Stimulated activated naive CD4-positive, alpha-beta T cell (primary cell): ENCODE measurements around the gene PEMT.
A peak's percentile ranks its signal among the peaks of the same experiment; 100 is the strongest.
"Not testable (repeated sequence)": the region's sequence is repeated elsewhere in the genome, so short reads cannot be mapped to it uniquely, and the experiment has no call there.

Source experiments
- DNase-seq, 6 experiments: peaks; one replicate each; lab custom pipeline; 2025; lab: John Stamatoyannopoulos, UW

The PEMT gene, protein sequence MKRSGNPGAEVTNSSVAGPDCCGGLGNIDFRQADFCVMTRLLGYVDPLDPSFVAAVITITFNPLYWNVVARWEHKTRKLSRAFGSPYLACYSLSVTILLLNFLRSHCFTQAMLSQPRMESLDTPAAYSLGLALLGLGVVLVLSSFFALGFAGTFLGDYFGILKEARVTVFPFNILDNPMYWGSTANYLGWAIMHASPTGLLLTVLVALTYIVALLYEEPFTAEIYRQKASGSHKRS

DNA sequence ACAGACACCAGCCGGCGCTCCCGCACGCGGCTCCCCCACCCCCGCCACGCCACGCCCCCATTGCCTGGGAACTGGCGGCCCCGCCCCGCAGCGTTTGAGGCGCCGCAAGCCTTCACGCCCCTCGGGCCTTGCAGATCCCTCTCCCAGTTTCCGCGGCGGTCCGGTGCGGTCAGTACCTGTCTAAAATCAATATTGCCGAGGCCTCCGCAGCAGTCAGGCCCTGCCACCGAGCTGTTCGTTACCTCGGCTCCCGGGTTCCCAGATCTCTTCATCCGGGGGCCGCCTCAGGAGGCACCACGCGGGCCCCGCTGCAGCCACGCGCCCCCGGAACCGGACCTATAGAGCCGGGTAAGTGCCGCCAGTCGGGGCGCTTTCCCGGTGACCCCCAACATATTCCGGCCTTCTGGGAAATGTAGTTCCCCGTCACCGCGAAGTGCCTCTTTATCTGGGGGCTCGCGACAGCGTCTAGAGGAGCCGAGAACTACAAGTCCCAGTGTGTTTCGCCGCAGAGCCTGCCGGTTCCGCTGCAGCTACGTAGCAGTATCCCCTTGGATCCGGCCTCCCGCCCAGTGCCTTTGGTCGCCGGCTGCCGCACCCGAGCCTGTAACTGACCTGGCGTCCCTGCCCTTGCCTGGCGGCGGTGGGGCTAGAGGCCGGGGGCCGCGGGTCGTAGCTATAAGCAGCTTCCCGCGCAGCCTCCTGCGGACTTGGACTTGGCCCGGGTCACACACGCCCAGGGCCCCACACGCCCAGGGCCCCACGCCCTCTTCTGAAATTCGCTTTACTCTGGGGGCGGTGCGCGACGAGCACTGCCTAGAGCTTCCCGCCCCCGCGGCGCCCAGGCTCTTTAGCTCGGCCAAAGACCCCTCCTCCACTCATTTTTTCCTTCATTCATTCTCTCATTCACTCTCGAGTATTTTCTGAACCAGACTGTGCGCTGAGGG lies at the start of gene PEMT:
TSS of gene PEMT (minus strand) at position 354 of the 944 bp plus-strand sequence. CDS start at position 272, 82 bp downstream.
- peak; percentile 91 to 98 (median 94) for DNase-seq

DNA sequence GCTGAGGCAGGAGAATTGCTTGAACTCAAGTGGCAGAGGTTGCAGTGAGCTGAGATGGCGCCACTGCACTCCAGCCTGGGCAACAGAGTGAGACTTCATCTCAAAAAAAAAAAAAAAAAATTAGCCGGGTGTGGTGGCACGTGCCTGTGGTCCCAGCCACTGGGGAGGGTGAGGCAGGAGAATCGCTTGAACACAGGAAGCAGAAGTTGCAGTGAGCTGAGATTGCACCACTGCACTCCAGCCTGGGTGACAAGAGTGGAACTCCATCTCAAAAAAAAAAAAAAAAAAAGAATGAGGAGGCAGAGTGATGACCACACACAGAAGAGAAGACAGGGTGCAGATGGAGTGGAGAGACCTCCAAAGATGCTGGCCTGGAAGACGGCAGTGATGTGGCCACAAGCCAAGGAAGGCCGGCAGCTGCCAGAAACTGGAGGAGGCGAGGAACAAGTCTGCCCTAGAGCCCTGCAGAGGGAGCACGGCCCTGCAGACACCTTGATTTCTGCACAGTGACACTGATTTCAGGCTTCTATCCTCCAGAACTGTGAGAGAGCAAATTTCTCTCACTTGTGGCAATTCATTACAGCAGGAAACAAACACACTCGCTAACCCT lies 48.3 kb upstream of the PEMT start:
- not testable (repeated sequence) for DNase-seq

DNA sequence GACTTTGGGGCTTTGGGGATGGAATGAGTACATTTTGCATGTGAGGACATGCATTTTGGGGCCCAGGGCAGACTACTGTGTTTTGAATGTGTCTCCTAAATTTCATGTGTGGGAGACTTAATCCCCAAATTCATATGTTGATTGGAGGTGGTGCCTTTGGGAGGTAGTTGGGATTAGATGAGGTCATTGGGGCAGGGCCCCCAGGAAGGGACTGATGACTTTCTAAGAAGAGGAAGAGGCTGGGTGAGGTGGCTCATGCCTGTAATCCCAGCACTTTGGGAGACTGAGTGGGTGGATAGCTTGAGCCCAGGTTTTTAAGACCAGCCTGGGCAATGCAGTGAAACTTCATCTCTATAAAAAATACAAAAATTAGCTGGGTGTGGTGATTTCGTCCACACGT lies 47.0 kb upstream of the PEMT start:
- DNase-seq = no peak

DNA sequence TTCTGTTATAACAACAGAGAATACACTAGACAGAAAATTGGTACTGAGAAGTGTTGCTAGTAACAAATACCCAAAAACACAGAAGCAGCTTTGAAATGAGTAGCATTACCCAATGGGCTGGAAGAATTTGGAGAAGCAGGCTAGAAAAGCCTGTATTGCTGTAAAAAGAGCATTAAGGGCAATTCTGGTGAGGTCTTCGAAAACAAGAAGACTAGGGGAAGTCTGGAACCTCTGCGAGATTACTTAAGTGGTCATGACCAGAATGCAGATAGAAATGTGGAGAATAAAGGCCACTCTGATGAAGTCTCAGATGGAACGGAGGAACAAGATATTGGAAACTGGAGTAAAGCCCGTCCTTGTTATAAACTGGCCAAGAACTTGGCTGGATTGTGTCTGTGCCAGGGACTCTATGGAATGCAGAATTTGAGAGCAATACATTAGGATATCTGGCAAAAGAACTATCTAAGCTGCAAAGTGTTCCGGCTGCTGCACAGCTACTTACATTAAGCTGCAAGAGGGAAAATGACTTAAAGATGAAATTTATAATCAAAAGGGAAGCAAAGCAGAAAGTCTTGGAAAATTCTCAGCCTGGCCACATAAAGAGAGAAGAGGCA lies 44.9 kb upstream of the PEMT start:
- DNase-seq = no peak

DNA sequence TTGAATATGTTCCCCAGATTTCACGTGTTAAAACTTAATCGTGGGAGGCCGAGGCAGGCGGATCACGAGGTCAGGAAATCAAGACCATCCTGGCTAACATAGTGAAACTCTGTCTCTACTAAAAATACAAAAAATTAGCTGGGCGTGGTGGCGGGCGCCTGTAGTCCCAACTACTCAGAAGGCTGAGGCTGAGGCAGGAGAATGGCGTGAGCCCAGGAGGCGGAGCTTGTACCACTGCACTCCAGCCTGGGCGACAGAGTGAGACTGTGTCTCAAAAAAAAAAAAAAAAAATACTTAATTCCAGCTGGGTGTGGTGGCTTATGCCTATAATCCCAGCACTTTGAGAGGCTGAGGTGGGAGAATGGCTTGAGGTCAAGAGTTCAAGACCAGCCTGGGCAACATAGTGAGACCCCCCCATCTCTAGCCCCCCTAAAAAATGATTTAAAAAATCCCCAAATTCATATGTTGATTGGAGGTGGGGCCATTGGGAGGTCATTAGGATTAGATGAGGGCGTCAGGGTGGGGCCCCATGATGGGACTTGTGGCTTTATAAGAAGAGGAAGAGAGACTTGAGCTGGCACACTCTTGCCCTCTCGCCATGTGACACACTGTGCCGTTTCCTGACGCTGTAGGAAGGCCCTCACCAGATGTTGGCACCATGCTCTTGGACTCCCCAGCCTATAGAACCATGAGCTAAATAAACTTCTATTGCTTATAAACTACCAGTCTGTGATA lies 44.2 kb upstream of the PEMT start:
- not testable (repeated sequence) for DNase-seq

DNA sequence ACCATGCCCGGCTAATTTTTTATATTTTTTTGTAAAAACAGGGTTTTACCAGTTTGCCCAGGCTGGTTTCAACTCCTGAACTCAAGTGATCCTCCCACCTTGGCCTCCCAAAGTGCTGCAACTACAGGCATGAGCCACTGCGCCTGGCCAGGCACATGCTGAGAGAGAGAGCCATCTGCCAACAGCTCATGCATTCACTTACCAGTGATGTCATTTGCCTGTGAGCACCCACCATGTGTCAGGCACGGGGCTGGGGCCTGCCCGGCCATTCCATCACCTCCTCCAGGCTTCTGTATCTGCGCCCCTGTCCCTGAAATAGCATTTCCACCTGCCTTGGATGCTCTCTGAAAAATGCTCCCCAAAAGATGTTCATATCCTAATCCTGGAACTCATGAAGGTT lies 43.6 kb upstream of the PEMT start:
- no peak for DNase-seq

DNA sequence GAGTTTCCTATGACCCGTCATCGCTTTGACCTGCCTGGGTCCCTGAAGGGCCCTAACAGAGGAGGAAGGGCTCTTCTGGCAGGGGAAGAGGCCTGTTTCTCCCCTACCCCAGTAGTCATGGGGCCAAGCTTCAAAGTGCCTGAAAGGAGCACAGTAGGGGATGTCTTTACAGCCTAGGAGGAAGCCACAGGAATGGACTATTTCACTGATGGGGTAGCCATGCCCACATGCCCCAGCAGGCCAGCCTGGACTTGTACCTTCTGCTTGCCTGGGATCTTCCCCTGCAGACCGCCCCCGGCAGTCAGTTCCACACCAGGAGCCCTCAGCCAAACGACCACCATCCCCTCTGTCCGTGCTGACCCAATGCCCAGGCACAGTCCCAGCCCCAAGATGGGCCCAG lies 41.8 kb upstream of the PEMT start:
- DNase-seq = no peak

DNA sequence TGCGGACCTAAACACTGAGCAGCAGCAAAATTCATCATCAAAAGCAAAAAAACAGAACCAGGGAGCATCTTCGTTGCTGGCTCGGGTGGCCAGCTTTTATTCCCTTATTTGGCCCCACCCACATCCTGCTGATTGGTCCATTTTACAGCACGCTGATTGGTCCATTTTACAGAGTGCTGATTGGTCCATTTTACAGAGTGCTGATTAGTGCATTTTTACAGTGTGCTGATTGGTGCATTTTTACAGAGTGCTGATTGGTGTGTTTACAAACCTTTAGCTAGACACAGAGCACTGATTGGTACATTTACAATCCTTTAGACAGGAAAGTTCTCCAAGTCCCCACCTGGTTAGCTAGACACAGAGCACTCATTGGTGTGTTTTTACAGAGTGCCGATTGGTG lies 41.2 kb upstream of the PEMT start:
- DNase-seq = not testable (repeated sequence)

DNA sequence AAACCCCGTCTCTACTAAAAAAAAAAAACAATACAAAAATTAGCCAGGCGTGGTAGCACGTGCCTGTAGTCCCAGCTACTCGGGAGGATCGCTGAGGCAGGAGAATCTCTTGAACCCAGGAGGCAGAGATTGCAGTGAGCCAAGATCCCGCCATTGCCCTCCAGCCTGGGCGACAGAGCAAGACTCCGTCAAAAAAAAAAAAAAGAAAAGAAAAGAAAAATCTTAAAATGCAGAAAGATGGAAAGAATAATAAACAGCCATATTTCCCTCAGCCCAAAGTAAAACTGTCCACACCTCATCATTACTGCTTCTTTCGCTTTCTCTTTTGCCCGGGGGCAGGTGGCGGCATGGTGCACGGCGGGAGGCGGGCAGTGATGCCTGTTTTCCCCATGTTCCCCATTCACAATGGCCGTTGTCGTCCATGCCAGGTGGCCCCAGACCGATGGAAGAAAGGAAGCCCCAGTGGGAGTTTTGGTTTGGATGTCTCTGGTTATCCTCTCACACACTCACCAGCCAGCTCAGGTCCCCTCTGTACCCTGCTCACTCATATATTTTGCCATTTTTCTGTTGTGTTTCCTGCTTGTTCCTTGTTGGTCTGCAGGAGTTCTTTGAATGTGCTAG lies 37.0 kb upstream of the PEMT start:
- DNase-seq = peak in 5 of 6 experiments; percentile 7 to 53 (median 23)

DNA sequence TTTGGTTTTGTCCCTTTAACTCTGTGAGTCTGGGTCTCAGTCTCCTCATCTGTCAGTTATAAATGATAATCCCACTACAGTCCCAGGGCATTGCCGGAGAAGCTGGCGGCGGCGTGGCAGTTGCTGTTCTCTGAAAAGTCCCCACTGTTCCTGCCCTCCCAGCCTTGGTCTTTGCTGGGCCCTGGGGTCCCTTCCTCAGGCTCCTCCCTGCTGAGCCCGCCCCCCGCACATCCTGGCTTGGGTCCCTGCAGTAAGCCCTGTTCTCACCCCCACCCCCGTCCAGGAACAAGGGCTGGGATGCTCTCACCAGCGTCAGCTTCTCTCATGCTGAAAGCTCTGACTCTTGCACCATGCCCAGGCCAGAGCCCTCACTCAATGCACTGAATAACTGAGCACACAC lies 35.3 kb upstream of the PEMT start:
- no peak for DNase-seq

DNA sequence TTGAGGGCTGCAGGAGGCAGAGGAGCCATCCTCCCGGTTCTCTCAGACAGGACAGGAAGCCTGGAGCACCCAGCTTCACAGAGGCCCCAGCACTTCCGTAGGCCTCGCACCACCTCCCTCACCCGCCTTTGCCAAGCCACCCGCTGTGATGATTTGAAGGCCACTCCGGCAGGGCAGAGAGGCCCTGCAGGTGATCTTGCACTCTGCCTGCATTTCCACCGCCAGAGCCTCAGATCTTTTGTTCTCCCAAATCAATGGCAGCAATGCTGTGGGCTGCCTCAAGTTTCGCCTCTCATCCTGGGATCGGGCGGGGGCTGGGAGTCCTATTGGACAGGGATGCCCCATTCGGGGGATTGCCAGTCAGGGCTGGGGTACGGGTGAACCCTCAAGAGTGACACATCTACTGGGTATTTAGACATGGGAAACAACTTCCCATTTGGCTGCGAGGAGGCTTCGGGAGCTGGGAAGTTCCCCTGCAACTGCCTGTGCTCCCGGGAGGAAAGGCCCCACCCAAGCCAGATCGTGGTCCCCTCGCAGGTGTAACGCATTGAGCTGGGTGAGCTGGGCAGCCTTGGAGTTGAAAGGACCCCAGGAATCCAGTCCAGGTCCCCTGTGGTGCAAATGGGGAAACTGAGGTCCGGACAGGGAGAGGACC lies 34.8 kb upstream of the PEMT start:
- no peak for DNase-seq

DNA sequence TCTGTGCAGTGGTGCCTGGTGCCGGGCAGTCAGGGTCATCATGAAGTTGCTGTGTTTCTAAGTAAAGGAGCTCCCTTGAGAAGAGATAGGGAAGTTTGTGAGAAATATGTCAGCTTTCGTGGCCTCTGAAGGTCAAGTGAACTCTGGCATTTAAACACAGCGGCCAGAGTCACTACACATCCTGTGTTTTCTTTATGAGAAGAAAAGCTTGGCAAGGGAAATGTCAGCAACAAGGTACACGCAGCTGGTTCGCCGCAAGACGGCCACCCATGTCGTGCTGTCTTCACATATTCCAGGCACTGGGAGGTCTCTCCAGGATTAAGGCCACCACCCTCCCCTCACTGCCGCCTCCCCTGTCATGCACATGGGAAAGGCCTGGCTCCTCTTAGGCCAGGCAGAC lies 33.2 kb upstream of the PEMT start:
- no peak for DNase-seq

DNA sequence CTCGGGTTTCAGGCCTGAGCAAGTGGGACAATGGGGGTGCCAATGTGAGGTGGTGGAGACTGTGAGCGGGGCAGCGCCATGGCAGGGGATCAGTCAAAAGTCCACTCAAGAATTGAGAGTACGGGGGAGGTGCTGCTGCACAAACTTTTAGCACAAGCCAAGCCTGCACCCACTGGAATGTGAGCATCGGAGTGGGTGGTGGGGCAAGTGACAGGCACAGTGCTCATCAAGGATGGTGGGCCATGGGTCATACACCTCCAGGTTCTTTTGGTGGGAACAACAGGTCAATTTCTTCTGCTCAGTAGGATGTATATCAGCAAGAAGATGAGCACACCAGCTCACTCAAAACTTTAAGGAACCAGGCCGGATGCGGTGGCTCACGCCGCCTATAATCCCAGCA lies 32.4 kb upstream of the PEMT start:
- no peak for DNase-seq

DNA sequence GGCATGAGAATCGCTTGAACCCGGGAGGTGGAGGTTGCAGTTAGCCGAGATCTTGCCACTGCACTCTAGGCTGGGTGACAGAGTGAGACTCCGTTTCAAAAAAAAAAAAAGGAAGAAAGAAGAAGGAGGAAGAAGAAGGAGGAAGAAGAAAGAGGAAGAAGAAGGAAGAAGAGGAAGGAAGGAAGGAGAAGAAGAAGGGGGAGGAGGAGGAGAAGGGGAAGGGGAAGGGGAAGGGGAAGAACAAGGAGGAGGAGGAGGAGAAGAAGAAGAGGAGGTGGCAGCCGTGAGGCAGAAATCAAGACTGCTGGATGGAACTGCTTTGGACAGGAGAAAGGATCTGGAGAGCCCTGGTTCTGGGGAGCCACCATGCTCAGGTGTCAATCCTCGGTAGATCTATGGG lies 29.7 kb upstream of the PEMT start:
- no peak for DNase-seq

DNA sequence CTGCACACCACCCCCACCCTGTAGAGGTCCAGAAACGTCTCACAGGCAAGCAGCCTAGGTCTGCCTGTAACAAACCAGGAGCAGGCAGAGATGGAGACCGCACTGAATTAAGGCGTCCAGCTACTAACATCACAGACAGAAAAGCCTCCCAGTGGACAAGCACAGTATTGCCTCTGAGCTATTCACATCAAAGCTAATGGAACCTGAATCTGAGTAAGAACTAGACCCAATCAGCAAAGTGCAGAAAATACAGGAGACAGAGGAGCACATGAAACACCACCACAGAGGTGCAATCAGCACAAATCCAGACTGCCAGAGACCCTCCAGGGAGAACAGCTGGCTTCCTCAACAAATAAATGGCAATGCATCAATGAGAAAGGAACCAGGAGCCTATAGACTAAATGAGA lies 22.2 kb upstream of the PEMT start:
- peak in 5 of 6 experiments; percentile 5 to 44 (median 21) for DNase-seq

DNA sequence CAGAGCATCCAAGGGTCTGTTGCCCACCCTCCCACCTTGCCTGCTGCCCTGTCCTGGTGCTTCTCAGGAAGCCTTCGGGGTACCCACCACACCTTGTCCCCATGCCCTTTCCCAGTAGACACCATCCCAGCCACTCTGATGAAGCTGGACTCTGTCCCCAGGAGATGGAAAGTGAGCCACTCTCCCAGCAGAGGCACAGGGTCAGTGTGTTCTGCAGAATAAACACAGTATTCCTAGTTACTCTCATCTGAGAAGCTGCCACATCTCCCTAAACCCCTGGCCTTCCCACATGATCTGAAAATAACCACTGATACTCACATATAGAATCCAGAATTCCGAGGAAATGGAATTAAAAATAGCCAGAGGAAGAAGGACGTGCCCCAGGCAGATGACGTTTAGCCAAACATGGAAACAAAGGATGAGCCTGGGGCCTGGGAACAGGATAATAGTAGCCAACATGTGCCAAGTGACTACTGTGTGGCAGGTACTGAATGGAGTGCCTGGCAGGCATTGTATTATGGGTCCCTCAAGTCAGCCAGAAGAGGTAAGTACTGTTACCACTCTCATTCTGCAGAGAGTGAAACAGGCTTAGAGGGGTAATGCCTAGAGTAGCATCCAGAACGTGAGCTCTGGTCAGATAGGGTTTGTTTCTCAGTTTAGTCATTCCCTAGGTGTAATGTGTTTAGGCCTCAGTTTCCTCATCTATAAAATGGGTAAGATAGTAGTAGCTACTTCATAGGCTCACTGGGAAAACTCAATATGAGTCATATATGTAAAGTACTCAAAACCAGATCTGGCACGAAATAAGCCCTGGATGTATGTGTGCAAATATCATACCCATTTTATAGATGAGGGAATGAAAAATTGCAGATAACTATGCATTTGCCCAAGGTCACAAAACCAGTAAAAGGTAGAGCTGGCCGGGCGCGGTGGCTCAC lies 20.8 kb upstream of the PEMT start:
- no peak for DNase-seq

DNA sequence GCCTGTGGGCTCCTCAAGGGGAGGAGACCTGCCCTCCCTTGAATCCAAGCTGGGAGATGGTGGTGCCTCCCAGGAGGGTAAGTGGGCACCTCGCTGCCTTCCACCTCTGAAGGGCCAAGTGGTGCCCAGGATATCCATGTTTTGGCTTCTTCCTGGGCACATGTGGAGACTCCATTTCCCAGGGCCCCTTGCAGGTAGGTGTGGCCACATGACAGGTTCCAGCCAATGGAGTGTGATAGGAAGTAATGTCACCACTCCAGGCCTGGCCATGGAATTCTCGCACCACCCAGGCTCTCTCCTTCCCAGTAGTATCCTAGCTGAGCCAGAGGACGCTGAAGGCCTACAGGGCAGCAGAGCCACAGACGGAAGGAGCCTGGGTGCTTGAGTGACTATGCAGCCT lies 17.6 kb upstream of the PEMT start:
- DNase-seq = no peak

DNA sequence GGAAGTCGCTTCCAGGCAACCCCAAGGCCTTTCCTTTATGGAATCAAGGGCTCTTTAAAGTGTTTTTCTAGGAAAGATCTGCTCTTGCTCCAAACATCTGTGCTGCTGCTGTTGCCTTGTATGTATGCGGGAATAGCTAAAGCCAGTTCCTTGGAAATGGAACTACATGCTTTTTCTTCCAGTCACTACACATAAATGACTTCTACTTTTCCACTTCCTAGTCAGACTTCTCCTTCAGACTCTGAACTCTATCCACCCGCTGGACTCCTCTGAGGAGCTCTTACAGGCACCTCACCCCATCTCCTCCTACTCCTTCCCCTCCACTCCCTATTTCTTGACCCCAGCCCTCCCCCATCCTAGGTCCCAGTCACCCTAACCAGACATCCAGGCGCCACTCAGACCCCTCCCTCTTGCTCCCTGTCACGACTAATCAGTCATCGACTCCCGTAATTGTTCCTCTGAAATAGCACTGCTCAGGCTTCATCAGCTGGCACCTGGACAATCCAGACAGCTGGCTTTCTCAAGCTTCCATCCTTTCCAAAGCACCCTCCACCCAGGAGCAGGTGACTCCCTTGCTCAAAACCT lies 15.0 kb upstream of the PEMT start:
- no peak for DNase-seq

DNA sequence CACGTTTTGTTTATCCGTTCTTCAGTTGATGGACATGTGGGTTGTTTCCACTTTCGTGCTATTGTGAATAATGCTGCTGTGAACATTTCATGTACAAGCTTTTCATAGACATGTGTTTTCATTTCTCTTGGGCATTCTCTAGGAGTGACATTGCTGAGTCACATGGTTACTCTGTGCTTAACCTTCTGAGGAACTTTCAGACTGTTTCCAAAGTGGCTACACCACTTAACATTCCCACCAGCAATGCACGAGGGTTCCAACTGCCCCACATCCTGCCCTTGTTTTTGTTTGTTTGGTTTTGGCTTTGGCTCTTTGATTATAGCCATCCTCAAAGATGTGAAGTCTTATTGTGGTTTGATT lies 14.2 kb upstream of the PEMT start:
- no peak for DNase-seq
